Measurements from ENCODE around the gene EFNA3. TPM values are rescaled to one million over a fixed set of nuclear protein-coding genes. Genes with fewer than 3 reads are reported as not detected.

Gene EFNA3
- polyA plus RNA-seq, 3 donors from 2014 or later, result 0.70 to 2.3 (median 0.94) TPM

DNA sequence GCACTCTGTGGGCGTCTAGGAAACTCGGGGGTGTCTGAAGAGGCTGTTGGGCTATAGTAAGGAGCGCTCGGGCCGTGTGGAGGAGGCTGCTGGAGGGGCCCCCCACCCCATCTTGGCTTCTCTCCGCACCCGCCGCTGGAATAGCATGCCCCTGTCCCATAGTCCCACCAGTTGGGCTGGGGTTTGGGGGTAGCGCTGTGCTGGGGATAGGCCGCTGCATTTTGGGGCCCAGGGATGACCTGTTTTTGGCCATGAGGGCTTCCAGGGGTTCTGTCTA, 511 bp downstream of the EFNA3 start:
- Mint-ChIP-seq H3K27ac (peak overlapping the region in 1 of 6 donors; percentile 50), H3K36me3 (no peaks in the 10 kb centered on the region), H3K9me3 (peaks cover 0 to 3% (median 0%) of the 10 kb centered on the region in 6 donors), H3K4me1 (peaks cover 34 to 39% of the 10 kb centered on the region in 2 donors), H3K27me3 (ENCODE audit: low read depth in 3 of 3) (peaks cover 21 to 36% (median 30%) of the 10 kb centered on the region in 3 donors), H3K4me3 (peak overlapping the region; percentile 72 to 91 (median 82))
- no peak for DNase-seq

DNA sequence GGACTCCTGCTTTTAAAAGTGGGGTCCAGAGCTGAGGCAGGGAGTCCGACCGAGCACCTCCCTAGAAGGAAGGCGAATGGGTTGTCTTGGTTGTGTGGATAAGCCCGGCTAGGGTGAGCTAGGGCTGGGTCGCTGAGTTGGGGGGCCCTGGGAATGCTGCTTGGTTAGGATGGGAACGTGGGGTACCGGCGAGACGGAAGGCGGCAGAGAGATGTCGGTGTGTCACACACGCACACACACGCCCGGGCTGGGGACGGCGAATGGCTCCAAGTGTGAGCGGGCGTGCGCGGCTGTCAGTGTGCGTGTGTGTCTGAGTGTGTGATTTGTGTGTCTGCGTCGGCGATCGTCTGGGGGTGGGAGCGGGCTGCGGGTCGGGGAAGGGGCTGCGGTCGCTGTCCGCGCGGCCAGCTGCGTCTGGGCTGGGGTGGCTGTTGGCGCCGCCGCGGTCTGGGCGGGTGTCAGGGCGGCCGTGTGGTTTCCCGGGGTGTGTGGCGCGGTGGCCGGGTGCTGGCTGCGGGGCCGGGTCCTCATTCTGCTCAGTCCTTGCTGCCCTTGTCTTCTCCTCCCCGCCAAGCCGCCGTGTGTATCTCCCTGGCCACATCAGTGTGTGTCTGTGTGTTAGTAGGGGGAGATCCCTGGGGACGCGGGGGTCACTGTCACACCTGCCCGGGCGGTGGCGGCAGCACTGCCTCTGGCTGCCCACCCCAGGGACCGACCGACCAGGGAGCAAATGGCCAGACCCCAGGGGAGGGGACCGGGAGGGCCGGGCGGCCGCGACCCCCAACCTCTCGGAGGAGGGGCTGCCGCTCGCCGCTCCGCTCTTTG, 1.1 kb downstream of the EFNA3 start:
- H3K36me3 Mint-ChIP-seq, result no peaks in the 10 kb centered on the region
- DNase-seq, result peak in 1 of 3 donors; percentile 24
- peak overlapping the region in 4 of 6 donors; percentile 25 to 80 (median 64) for H3K27ac Mint-ChIP-seq
- peak overlapping the region; percentile 72 to 91 (median 82) for H3K4me3 Mint-ChIP-seq
- peaks cover 21 to 42% (median 35%) of the 10 kb centered on the region in 3 donors for H3K27me3 Mint-ChIP-seq (ENCODE audit: low read depth in 3 of 3)
- H3K4me1 Mint-ChIP-seq, result peaks cover 40 to 44% of the 10 kb centered on the region in 2 donors
- H3K9me3 Mint-ChIP-seq, result peaks cover 0 to 3% (median 0%) of the 10 kb centered on the region in 6 donors

DNA sequence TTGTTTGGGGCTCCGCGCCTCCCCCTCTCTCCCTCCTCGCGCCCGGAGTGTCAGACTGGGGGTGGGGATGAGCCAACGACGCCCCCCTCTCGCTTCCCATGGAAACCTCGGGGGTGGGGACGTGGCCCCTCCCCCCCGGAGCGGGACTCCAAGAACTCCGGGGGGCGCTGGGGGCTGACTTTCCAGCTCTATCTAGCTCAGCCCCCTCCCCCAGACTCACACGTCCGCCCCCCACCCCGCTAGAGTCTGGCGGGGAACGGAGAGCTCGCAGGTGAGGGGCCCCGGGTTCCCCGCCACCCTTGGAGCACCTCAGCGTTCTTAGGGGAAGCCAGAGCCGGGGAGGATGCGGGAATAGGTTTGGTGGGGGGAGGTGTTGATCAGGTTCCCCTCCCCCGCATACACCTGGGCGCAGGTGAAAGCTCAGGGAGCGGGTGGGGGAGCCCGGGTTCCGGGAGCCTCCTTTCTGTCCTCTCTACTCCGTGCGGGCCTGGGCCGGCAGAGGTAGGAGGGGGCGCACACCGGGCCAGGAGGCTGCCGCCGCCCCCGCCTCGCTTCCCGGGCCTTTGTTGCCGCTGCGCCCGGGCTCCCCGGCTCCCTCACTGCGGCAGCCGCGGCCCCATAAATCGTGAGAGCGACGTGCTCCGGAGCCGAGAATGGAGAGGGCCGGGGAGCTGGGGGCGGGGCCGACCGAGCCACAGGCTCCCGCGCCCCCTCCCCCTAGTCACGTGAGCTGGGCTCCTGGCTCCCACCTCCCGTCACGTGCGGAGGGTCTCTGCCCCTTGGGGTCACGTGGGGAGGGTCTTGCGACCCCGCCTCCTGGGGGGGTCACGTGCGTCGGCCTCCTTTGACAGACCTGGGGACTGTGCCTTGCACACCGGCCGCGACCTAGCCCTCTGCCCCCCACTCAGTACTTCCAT, 1.9 kb downstream of the EFNA3 start:
- no peaks in the 10 kb centered on the region for H3K36me3 Mint-ChIP-seq
- H3K4me3 Mint-ChIP-seq, result peak overlapping the region in 4 of 5 donors; percentile 64 to 87 (median 77)

DNA sequence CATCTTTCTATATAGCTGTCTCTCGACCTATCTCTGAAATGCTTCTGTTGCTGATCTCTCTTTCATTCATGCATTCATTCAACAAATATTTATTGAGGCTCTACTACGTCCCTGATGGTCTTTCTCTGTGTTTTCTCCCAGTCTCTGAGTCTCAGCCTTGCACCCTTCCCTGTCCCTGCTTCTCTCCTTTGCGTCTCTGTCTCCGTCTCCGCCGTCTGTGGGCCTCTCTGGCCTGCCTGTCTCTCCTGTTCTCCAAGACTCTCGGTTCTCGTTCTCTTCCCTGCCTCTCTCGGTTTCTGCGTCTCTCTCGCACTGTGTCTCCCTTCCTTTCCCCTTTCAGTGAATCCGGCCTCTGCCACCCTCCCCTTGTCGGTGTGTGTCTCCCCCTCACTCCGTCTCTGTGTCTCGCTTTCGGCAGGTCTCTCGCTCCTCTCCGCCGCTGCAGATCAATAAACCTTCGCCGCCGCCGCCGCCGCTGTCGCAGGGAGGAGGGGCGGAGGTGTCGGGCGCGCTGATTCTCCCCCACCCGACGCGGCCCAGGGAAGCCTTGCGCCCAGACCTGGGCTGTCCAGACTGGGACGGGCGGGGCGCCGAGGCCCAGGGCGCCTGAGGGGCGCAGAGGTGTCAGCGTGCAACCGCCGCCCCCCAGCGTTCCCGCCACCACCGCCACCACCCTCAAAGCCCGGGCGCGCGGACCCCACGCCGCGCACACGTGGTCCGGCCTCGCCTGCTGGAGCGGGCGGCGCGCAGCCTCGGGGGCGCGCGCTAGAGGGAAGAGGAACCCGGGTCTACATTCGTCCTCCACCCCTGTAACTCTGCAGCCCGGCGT, 3.0 kb downstream of the EFNA3 start:
- Mint-ChIP-seq H3K9me3 (peaks cover 0 to 3% (median 0%) of the 10 kb centered on the region in 6 donors), H3K27ac (peak overlapping the region in 2 of 6 donors; percentile 2 to 21), H3K4me1 (peaks cover 49 to 54% of the 10 kb centered on the region in 2 donors), H3K27me3 (ENCODE audit: low read depth in 3 of 3) (peaks cover 22 to 49% (median 35%) of the 10 kb centered on the region in 3 donors), H3K4me3 (peak overlapping the region; percentile 64 to 87 (median 81)), H3K36me3 (no peaks in the 10 kb centered on the region)
- DNase-seq, result no peak

More for the DNA sequence above, 1.9 kb downstream of the EFNA3 start:
- Mint-ChIP-seq H3K4me1 (peaks cover 46 to 53% of the 10 kb centered on the region in 2 donors), H3K27ac (no peak overlapping the region), H3K27me3 (ENCODE audit: low read depth in 3 of 3) (peaks cover 21 to 46% (median 36%) of the 10 kb centered on the region in 3 donors), H3K9me3 (peaks cover 0 to 3% (median 0%) of the 10 kb centered on the region in 6 donors)
- DNase-seq, result no peak

DNA sequence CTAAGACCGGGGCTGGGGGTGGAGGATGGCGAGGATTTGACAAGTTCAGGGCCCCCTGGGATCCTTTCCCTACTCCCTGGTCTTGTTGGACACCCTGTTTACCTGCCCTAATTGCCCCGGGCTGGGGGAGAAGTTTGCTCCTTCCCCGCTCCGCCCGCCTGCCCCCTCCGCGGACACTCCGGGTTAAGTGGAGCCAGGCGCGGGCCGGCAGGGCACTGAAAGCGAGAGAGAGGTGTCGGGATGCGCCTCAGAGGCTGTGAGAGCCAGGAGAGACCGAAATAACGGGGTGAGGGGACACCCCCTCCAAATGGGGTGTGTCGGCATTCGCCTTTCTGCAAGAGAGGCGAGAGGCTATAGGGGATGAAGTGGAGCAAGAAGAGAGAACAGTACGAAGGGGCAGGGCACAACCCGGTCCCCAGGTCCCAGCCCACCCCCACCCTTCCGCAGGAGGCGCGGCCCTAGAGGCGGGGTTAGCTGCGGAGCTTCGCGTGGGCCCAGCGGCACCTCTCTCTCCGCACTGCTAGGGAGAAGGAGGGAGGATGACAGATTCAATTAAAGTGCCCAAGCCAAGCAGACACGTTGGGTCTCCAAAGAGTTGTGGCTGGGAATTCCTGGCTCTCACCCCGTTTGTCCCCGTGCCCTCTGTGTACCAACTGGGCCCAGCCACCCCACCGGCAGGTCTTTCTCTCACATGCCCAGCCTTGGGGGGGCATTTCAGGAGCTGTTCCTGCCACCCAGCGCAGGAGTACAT, 3.8 kb downstream of the EFNA3 start:
- Mint-ChIP-seq H3K9me3 (peaks cover 0 to 3% (median 0%) of the 10 kb centered on the region in 6 donors), H3K4me3 (peak overlapping the region in 4 of 5 donors; percentile 17 to 69 (median 45)), H3K36me3 (no peaks in the 10 kb centered on the region), H3K4me1 (peaks cover 49 to 54% of the 10 kb centered on the region in 2 donors), H3K27me3 (ENCODE audit: low read depth in 3 of 3) (peaks cover 24 to 49% (median 36%) of the 10 kb centered on the region in 3 donors), H3K27ac (no peak overlapping the region)
- DNase-seq, result no peak

DNA sequence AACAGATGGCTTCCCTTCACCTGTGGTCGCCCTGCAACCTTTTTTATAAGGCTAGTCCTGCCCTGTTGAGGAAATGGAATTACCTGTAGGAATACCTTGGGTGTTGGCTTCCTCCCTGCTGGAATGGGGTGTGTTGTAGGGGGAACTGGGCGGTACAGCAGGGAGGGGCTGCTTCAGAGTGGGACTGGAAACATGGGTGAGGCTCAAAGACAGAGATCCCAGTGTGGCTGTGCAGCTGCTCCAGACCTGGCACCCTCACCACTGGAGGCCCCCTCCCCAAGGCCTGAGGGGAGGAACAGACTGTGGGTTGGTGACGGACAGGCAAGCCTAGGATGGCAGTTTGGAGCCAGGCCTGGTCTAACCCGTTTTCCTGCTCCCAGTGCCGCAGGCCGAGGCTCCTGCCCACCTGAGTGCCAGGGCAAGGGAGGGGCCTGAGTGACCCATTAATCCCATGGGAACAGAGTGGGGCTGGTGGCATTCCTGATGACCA, 4.5 kb downstream of the EFNA3 start:
- peak overlapping the region in 1 of 5 donors; percentile 21 for H3K4me3 Mint-ChIP-seq
- H3K36me3 Mint-ChIP-seq, result no peaks in the 10 kb centered on the region
- H3K4me1 Mint-ChIP-seq, result peaks cover 48 to 54% of the 10 kb centered on the region in 2 donors
- peaks cover 0 to 3% (median 0%) of the 10 kb centered on the region in 6 donors for H3K9me3 Mint-ChIP-seq
- H3K27ac Mint-ChIP-seq, result no peak overlapping the region
- no peak for DNase-seq
- H3K27me3 Mint-ChIP-seq (ENCODE audit: low read depth in 3 of 3), result peaks cover 25 to 49% (median 34%) of the 10 kb centered on the region in 3 donors

DNA sequence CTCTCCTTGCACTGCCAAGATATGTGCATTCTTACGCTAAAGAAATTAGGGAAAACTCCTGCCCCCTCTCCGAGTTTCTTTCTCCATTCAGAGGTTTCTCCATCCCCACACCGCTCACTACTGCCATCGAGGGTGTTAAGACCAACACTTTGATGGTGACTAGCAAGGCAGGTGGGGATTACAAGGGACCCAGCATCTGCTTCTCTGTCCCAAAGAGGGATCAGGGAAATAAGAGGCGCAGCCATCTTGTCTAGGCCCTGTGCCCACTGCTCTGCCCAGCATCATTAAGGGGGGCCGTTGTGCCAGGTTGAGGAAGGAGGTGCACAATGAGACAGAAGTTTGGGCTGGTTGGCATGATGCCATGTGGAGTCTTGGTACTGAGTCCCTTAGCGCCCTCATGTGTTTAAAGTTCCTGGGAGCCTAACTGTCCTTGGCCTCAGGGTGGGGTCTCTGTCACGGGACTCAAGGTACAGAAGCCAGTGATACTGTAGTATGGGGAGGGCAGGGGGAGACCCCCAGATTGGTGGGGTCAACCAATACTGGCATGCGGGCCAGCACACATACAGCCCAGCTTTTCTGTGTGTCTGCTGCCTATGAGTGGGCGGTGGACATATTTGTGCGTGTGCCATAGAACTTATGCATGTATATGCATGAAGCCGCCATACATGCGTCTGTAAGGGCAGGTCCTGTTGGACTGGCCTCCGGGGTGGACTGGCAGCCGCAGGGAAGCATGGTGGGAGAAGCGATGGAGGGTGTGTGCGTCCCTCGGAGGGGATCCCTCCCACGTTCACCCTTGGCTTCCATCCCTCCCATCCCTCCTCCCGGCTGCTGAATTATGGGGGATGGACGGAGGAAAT, 5.5 kb downstream of the EFNA3 start:
- Mint-ChIP-seq H3K27ac (peak overlapping the region in 3 of 6 donors; percentile 86 to 97 (median 88)), H3K9me3 (peaks cover 0 to 3% (median 0%) of the 10 kb centered on the region in 6 donors), H3K4me3 (peak overlapping the region; percentile 93 to 98 (median 93)), H3K36me3 (no peaks in the 10 kb centered on the region), H3K27me3 (ENCODE audit: low read depth in 3 of 3) (peaks cover 24 to 45% (median 33%) of the 10 kb centered on the region in 3 donors), H3K4me1 (peaks cover 45 to 53% of the 10 kb centered on the region in 2 donors)
- no peak for DNase-seq

DNA sequence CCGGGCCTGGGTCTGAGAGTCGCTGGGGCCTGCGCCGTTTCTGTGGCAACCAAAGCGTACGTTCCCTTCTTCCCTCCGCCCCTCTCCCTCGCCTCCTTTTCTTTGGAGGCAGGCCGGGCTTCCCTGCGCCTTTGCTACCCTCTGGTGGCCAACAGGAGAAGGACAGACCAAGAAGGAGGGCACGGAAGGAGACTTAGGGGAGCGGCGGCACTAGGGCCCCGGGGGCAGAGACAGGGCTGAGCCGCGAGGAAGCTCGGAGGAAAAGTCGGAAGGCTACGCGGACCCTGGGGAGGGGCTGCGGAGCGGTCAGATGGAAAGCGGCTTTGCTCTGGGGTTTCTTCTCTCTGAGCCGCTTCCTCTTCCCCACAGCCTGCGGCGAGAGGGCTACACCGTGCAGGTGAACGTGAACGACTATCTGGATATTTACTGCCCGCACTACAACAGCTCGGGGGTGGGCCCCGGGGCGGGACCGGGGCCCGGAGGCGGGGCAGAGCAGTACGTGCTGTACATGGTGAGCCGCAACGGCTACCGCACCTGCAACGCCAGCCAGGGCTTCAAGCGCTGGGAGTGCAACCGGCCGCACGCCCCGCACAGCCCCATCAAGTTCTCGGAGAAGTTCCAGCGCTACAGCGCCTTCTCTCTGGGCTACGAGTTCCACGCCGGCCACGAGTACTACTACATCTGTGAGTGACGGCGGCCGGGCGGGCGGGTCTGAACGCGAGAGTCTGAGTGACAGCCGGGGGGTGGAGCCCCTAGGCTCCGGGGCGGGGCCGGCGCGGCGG, 6.3 kb downstream of the EFNA3 start:
- H3K9me3 Mint-ChIP-seq, result peaks cover 0 to 3% (median 0%) of the 10 kb centered on the region in 6 donors
- peak overlapping the region; percentile 93 to 98 (median 93) for H3K4me3 Mint-ChIP-seq
- H3K27me3 Mint-ChIP-seq (ENCODE audit: low read depth in 3 of 3), result peaks cover 17 to 37% (median 26%) of the 10 kb centered on the region in 3 donors
- peaks cover 36 to 45% of the 10 kb centered on the region in 2 donors for H3K4me1 Mint-ChIP-seq
- H3K27ac Mint-ChIP-seq, result peak overlapping the region; percentile 86 to 97 (median 90)
- no peaks in the 10 kb centered on the region for H3K36me3 Mint-ChIP-seq
- DNase-seq, result peak; percentile 89 to 91 (median 90)

DNA sequence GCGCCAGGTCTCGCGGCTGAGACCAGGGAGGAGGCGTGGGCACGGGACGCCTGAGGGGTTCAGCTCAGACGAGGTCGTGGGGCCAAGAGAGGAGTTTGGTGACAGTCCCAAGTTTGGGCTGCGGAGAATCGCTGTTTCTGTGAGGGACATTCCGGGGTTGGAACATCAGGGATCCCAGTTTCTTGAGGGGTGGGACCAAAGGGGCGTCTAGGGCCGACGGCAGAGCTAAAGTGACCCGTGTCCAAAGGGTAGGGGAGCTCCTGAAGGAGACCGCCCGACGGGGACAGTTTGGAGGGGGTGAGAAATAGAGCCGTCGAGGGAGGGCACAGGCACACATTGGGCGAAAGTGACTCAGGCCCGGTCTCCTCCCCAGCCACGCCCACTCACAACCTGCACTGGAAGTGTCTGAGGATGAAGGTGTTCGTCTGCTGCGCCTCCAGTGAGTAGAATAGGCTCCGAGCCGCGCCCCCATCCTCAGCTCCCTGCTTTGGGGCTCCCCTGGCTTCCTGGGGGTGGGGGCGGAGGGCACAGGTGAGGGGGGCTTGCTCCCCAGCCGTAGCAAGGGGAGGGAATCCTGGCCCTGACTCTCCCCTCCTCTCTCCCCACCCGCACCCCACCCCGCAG, 7.0 kb downstream of the EFNA3 start:
- Mint-ChIP-seq H3K27me3 (ENCODE audit: low read depth in 3 of 3) (peaks cover 16 to 37% (median 26%) of the 10 kb centered on the region in 3 donors), H3K4me3 (peak overlapping the region; percentile 93 to 98 (median 93)), H3K27ac (peak overlapping the region; percentile 86 to 97 (median 90)), H3K36me3 (no peaks in the 10 kb centered on the region), H3K4me1 (peaks cover 36 to 42% of the 10 kb centered on the region in 2 donors), H3K9me3 (peaks cover 0 to 3% (median 0%) of the 10 kb centered on the region in 6 donors)
- DNase-seq, result peak; percentile 40 to 50 (median 48)

DNA sequence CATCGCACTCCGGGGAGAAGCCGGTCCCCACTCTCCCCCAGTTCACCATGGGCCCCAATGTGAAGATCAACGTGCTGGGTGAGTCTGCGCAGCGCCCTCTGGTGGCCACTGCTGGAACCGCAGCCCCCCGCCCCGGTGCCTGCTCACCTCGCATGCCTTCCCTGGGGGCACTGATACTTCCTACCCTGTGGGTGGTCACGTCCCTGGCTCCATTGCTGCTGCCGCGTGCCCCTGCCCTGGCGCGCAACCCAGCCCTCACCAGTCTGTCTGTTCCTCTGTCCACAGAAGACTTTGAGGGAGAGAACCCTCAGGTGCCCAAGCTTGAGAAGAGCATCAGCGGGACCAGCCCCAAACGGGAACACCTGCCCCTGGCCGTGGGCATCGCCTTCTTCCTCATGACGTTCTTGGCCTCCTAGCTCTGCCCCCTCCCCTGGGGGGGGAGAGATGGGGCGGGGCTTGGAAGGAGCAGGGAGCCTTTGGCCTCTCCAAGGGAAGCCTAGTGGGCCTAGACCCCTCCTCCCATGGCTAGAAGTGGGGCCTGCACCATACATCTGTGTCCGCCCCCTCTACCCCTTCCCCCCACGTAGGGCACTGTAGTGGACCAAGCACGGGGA, 7.6 kb downstream of the EFNA3 start:
- Mint-ChIP-seq H3K36me3 (no peaks in the 10 kb centered on the region), H3K27ac (peak overlapping the region in 3 of 6 donors; percentile 28 to 62 (median 45)), H3K4me1 (peaks cover 33 to 40% of the 10 kb centered on the region in 2 donors)

More for the DNA sequence above, 7.6 kb downstream of the EFNA3 start:
- peak; percentile 75 to 79 (median 79) for DNase-seq
- peak overlapping the region; percentile 27 to 71 (median 51) for H3K4me3 Mint-ChIP-seq
- H3K9me3 Mint-ChIP-seq, result peaks cover 0 to 3% (median 0%) of the 10 kb centered on the region in 6 donors
- H3K27me3 Mint-ChIP-seq (ENCODE audit: low read depth in 3 of 3), result peaks cover 16 to 35% (median 23%) of the 10 kb centered on the region in 3 donors
